AG09309 (cell line): ENCODE data around the gene HLF.

Experiments used
- DNase-seq: peaks from one replicate; pipeline ENCODE4 v3.0.0-alpha.2; 2010; ENCODE audit warnings: low read depth
- H3K4me3 ChIP-seq: 2 replicates; pipeline ENCODE4 v1.5.1; 2011; ENCODE audit warnings: mild to moderate bottlenecking, low read depth, low read length, moderate library complexity; ENCODE audit not compliant: control insufficient read depth
- CTCF ChIP-seq: IDR thresholded peaks from 2 replicates; pipeline ENCODE4 v1.5.1; 2011; ENCODE audit warnings: mild to moderate bottlenecking, low read depth, low read length, inconsistent platforms; ENCODE audit not compliant: insufficient read depth, control insufficient read depth; ENCODE audit errors: missing control alignments

HLF gene

GRCh38 chr17:55314061-55314783, 49.5 kb downstream of the HLF start:
- no peak for TF ChIP-seq CTCF
- no peak for DNase-seq
- H3K4me3 ChIP-seq: no peak overlapping the region

- no peak for DNase-seq
- TF ChIP-seq CTCF: no peak
- H3K4me3 ChIP-seq: no peak overlapping the region
Measured at GRCh38 chr17:55314784-55315491, 50.2 kb downstream of the HLF start.

- H3K4me3 ChIP-seq: no peak overlapping the region
- no peak for DNase-seq
- no peak for TF ChIP-seq CTCF
Measured at GRCh38 chr17:55316499-55316898, 51.7 kb downstream of the HLF start.

- no peak for TF ChIP-seq CTCF
- no peak for DNase-seq
- H3K4me3 ChIP-seq: no peak overlapping the region
Measured at GRCh38 chr17:55317284-55317683, 52.5 kb downstream of the HLF start.

- TF ChIP-seq CTCF: no peak
- no peak for DNase-seq
- no peak overlapping the region for H3K4me3 ChIP-seq
Measured at GRCh38 chr17:55318081-55318480, 53.3 kb downstream of the HLF start.

GRCh38 chr17:55318715-55319487, 54.1 kb downstream of the HLF start:
- no peak for DNase-seq
- TF ChIP-seq CTCF: no peak
- no peak overlapping the region for H3K4me3 ChIP-seq
